ENCODE results near the gene ONECUT3.
"Not testable (repeated sequence)": the region's sequence is repeated elsewhere in the genome, so short reads cannot be mapped to it uniquely, and the experiment has no call there.

- TF ChIP-seq CTCF, POLR2A (IDR thresholded peaks at IDR 0.05): not testable (repeated sequence)
These were observed 46.7 kb upstream of the ONECUT3 start for GRCh38 chr19:1706646-1707045.

Data from adrenal gland (tissue), 5 donors.